ENCODE data around the gene FMN1.

Gene FMN1

DNA sequence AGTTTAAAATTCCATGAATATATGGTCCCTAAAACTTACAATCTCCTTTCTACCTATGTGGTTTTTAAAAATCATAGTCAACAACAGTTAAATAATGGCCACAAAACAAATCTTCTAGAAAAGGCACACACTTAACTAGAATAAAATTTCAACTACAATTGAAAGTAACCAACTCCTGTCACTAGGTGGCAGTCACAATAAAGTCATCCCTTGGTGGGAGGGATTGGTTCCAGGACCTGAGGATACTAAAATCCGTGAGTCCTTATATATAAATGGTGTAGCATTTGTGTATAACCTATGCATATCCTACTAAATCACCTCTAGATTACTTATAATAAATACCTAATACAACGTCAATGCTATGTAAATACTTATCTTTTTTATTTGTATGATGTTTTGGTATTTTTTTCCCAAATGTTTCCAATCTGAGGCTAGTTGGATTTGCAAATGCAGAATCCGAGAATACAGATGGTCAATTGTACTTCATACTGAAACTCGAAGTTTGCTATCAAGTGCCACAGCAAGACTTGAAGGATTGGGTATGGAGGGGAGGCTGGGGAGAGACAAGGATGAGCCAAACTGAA lies 172.6 kb downstream of the FMN1 start:
- no peaks in the 10 kb centered on the region for H3K36me3 ChIP-seq (ENCODE audit: control insufficient read depth in 1 of 2, insufficient read depth in 2 of 2, low read length in 2 of 2)
- peaks cover 0 to 11% of the 10 kb centered on the region in 2 donors for H3K4me1 ChIP-seq (ENCODE audit: control insufficient read depth in 1 of 2, insufficient read depth in 2 of 2, low read length in 2 of 2)
- H3K27ac ChIP-seq (ENCODE audit: low read length), result no peak overlapping the region
- H3K4me3 ChIP-seq (ENCODE audit: low read depth in 1 of 2, low read length in 2 of 2), result no peak overlapping the region
- no peaks in the 10 kb centered on the region for H3K9me3 ChIP-seq (ENCODE audit: control insufficient read depth in 1 of 2, low read length in 2 of 2)
- H3K27me3 ChIP-seq (ENCODE audit: low read depth, low read length), result no peaks in the 10 kb centered on the region

DNA sequence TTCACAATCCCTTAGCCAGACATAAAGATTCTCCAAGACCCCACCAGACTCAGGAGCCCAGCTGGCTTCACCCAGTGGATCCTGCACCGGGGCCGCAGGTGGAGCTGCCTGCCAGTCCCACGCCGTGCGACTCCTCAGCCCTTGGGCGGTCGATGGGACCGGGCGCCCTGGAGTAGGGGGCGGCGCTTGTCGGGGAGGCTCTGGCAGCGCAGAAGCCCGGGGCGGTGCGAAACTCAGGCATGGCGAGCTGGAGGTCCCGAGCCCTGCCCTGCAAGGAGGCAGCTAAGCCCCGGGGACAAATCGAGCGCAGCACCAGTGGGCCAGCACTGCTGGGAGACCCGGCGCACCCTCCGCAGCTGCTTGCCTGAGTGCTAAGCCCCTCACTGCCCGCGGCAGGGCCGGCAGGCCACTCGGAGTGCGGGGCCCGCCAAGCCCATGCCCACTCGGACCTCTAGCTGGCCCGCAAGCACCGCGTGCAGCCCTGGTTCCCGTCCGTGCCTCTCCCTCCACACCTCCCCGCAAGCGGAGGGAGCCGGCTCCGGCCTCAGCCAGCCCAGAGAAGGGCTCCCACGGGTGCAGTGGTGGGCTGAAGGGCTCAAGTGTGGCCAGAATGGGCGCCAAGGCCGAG lies 175.0 kb downstream of the FMN1 start:
- H3K4me1 ChIP-seq (ENCODE audit: control insufficient read depth in 1 of 2, insufficient read depth in 2 of 2, low read length in 2 of 2), result peaks cover 0 to 8% of the 10 kb centered on the region in 2 donors
- H3K27me3 ChIP-seq (ENCODE audit: low read depth, low read length), result no peaks in the 10 kb centered on the region
- no peak overlapping the region for H3K4me3 ChIP-seq (ENCODE audit: low read depth in 1 of 2, low read length in 2 of 2)
- H3K9me3 ChIP-seq (ENCODE audit: control insufficient read depth in 1 of 2, low read length in 2 of 2), result no peaks in the 10 kb centered on the region
- H3K36me3 ChIP-seq (ENCODE audit: control insufficient read depth in 1 of 2, insufficient read depth in 2 of 2, low read length in 2 of 2), result no peaks in the 10 kb centered on the region
- H3K27ac ChIP-seq (ENCODE audit: low read length), result no peak overlapping the region

DNA sequence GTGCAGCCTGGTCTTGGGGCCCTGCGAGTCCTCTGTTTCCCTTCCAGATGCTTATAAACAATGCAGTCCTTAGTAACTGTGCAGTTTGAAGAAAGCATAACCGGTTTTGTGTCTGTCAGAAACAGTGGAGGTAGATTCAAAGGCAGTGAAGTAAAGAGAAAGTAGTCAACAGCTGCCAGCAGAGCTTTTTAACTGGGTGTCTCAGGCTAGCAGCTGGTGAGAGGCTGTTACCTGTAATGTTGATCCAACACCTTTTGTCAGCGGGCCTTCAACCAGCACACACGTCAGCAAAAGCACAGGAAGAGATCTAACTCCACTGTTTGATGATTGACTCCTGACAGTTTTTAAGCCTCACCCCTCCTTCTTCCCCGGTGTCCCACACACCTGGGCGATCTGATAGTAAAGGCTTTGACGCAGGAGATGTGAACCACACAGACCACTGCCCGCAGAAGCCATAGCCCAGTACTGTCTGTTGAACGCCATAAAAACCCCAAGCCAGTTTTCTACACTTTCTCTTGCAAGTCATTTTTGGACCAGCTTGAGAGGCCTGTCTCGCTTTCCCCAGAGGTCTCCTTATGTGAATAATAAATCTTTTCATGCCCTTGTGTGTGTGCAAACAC lies 178.0 kb downstream of the FMN1 start:
- no peaks in the 10 kb centered on the region for H3K9me3 ChIP-seq (ENCODE audit: control insufficient read depth in 1 of 2, low read length in 2 of 2)
- H3K27me3 ChIP-seq (ENCODE audit: low read depth, low read length), result no peaks in the 10 kb centered on the region
- no peaks in the 10 kb centered on the region for H3K36me3 ChIP-seq (ENCODE audit: control insufficient read depth in 1 of 2, insufficient read depth in 2 of 2, low read length in 2 of 2)
- no peak overlapping the region for H3K27ac ChIP-seq (ENCODE audit: low read length)
- no peak overlapping the region for H3K4me3 ChIP-seq (ENCODE audit: low read depth in 1 of 2, low read length in 2 of 2)
- H3K4me1 ChIP-seq (ENCODE audit: control insufficient read depth in 1 of 2, insufficient read depth in 2 of 2, low read length in 2 of 2), result no peaks in the 10 kb centered on the region

DNA sequence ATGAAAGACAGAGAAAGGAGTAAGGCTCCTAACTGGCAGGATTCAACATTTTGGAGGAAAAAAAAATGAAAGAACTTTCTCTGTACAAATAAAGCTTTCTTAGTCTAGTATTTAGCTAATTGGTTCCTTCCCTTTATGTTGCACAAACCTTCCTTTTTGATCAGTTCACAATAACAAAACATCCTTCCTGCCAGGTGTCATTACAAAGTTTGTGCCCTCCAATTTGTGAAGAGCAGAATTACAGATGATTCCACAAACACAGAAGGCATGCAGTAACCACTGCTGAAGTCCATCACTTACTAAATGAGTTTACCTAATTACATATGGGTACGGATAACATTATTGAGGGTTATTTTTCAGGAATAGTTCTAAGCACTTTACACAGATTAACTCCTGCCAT lies 179.9 kb downstream of the FMN1 start:
- Histone ChIP-seq H3K27me3 (ENCODE audit: low read depth, low read length) (no peaks in the 10 kb centered on the region), H3K9me3 (ENCODE audit: control insufficient read depth in 1 of 2, low read length in 2 of 2) (no peaks in the 10 kb centered on the region), H3K36me3 (ENCODE audit: control insufficient read depth in 1 of 2, insufficient read depth in 2 of 2, low read length in 2 of 2) (no peaks in the 10 kb centered on the region), H3K27ac (ENCODE audit: low read length) (no peak overlapping the region), H3K4me1 (ENCODE audit: control insufficient read depth in 1 of 2, insufficient read depth in 2 of 2, low read length in 2 of 2) (no peaks in the 10 kb centered on the region), H3K4me3 (ENCODE audit: low read depth in 1 of 2, low read length in 2 of 2) (no peak overlapping the region)

DNA sequence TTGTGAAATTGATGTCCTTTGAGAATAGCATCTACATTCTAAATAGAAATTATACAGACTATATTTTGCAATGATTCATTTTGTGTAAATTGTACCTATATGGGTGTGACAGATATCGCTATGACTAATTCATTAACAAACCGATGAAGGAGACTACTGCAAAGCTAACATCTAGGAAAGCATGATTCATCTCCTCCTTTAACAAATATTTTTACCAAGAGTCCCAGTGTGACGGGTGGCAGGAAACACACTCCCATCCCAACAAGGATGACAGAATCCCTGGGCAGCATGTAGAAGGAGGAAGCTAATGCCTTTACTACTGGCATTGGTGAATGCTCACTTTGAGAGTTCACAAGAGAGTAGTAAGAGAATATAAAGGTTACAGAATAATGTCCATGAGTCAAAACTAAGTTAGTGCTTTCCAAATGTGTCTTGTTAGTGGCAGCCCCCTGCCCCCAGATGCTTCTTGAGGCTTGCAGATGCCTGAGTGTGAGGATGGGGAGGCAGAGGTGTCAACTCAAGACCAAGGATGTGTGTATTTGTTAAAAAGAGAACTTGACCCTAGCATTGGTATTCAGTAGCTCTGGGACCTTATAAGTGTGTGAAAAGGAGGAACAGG lies 180.6 kb downstream of the FMN1 start:
- Histone ChIP-seq H3K27ac (ENCODE audit: low read length) (no peak overlapping the region), H3K9me3 (ENCODE audit: control insufficient read depth in 1 of 2, low read length in 2 of 2) (no peaks in the 10 kb centered on the region), H3K36me3 (ENCODE audit: control insufficient read depth in 1 of 2, insufficient read depth in 2 of 2, low read length in 2 of 2) (no peaks in the 10 kb centered on the region), H3K27me3 (ENCODE audit: low read depth, low read length) (no peaks in the 10 kb centered on the region), H3K4me1 (ENCODE audit: control insufficient read depth in 1 of 2, insufficient read depth in 2 of 2, low read length in 2 of 2) (no peaks in the 10 kb centered on the region), H3K4me3 (ENCODE audit: low read depth in 1 of 2, low read length in 2 of 2) (no peak overlapping the region)

DNA sequence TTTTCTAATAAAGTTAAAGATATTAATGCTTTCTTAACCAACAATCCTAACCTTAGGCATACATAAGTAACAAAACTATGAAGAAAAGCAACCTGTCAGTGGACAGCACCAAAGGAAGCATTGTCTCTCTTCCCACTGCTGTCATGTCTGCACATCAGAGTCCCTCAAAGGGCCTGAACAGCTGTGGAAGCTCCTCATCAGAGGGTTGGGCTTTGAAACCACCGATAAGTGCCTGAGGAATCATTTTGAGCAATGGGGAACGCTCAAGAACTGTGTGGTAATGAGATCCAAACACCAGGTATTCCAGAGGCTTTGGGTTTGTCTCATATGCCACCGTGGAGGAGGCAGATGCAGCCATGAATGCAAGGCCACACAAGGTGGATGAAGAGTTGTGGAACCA lies 182.5 kb downstream of the FMN1 start:
- Histone ChIP-seq H3K36me3 (ENCODE audit: control insufficient read depth in 1 of 2, insufficient read depth in 2 of 2, low read length in 2 of 2) (no peaks in the 10 kb centered on the region), H3K4me3 (ENCODE audit: low read depth in 1 of 2, low read length in 2 of 2) (no peak overlapping the region), H3K9me3 (ENCODE audit: control insufficient read depth in 1 of 2, low read length in 2 of 2) (no peaks in the 10 kb centered on the region), H3K27me3 (ENCODE audit: low read depth, low read length) (no peaks in the 10 kb centered on the region), H3K4me1 (ENCODE audit: control insufficient read depth in 1 of 2, insufficient read depth in 2 of 2, low read length in 2 of 2) (peaks cover 4 to 5% of the 10 kb centered on the region in 2 donors), H3K27ac (ENCODE audit: low read length) (no peak overlapping the region)

DNA sequence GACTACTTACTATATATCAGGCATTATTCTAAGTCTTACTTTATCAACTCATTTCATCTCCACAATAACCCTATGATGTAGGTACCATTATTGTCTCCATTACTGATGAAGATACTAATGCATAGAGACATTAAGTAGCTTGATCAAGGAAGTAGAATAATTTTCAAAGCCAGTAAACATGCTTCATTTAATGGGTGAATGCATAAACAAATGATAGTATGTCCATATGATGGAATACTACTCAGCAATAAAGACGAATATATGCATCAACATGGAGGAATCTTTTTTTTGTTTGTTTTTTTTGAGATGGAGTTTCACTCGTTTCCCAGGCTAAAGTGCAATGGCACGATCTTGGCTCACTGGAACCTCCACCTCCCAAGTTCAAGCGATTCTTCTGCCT lies 184.9 kb downstream of the FMN1 start:
- H3K4me1 ChIP-seq (ENCODE audit: control insufficient read depth in 1 of 2, insufficient read depth in 2 of 2, low read length in 2 of 2), result peaks cover 4 to 5% of the 10 kb centered on the region in 2 donors
- H3K4me3 ChIP-seq (ENCODE audit: low read depth in 1 of 2, low read length in 2 of 2), result no peak overlapping the region
- no peak overlapping the region for H3K27ac ChIP-seq (ENCODE audit: low read length)
- no peaks in the 10 kb centered on the region for H3K9me3 ChIP-seq (ENCODE audit: control insufficient read depth in 1 of 2, low read length in 2 of 2)
- no peaks in the 10 kb centered on the region for H3K27me3 ChIP-seq (ENCODE audit: low read depth, low read length)
- no peaks in the 10 kb centered on the region for H3K36me3 ChIP-seq (ENCODE audit: control insufficient read depth in 1 of 2, insufficient read depth in 2 of 2, low read length in 2 of 2)

DNA sequence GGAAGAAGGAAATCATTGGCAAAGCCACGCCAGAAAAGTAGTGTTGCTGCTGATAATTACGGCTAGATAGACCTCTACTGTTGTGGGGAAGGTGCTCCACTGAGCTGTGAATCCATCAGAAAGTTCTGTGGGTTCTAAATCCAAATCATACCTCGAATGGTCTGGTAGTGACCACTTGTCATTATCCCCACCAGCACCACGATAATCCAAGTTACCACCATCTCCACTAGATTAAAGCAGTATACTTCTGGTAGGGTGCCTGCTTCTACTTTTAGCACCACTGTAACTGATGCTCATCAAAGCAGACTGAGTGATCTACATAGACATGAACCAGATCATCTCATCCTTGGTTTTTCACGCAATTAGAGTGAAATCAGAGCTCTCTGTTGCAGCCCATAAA lies 185.5 kb downstream of the FMN1 start:
- Histone ChIP-seq H3K4me1 (ENCODE audit: control insufficient read depth in 1 of 2, insufficient read depth in 2 of 2, low read length in 2 of 2) (peaks cover 4 to 5% of the 10 kb centered on the region in 2 donors), H3K4me3 (ENCODE audit: low read depth in 1 of 2, low read length in 2 of 2) (no peak overlapping the region), H3K36me3 (ENCODE audit: control insufficient read depth in 1 of 2, insufficient read depth in 2 of 2, low read length in 2 of 2) (no peaks in the 10 kb centered on the region), H3K27ac (ENCODE audit: low read length) (no peak overlapping the region), H3K27me3 (ENCODE audit: low read depth, low read length) (no peaks in the 10 kb centered on the region), H3K9me3 (ENCODE audit: control insufficient read depth in 1 of 2, low read length in 2 of 2) (no peaks in the 10 kb centered on the region)

DNA sequence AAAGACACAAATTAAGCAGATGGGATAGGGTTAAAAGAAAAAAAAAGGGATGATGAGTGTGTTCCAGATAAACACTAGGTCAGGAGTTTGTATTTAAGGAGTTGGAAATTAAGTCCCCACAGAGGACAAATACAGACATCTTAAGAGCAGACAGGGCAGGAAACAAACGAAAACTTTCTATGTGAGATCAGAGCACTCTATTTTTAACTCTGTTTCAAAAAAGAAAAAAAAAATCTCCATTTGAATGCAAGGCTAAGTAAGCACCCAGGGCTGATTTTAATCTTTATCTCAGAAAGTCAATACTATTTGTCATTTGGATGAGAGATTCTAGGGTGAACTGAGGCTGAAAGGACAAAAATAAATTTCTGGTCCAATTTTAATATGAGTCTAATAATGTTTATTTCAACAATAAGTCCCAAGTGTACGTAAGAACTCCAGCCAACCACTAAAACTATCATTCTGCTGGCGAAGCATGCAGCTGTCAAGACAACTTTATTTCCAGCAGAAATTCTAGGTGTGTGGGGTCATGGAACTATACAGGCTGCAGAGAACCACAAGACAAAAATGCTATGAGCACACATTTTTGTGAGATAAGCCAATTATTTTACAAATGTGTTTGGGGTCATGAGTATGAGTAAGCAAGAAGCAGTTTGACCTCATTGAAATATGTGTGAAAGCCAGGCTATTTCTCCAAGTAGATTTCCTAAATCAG lies 186.1 kb downstream of the FMN1 start:
- H3K4me3 ChIP-seq (ENCODE audit: low read depth in 1 of 2, low read length in 2 of 2), result no peak overlapping the region
- no peaks in the 10 kb centered on the region for H3K9me3 ChIP-seq (ENCODE audit: control insufficient read depth in 1 of 2, low read length in 2 of 2)
- H3K36me3 ChIP-seq (ENCODE audit: control insufficient read depth in 1 of 2, insufficient read depth in 2 of 2, low read length in 2 of 2), result no peaks in the 10 kb centered on the region
- H3K4me1 ChIP-seq (ENCODE audit: control insufficient read depth in 1 of 2, insufficient read depth in 2 of 2, low read length in 2 of 2), result peaks cover 4 to 5% of the 10 kb centered on the region in 2 donors
- no peaks in the 10 kb centered on the region for H3K27me3 ChIP-seq (ENCODE audit: low read depth, low read length)
- no peak overlapping the region for H3K27ac ChIP-seq (ENCODE audit: low read length)

DNA sequence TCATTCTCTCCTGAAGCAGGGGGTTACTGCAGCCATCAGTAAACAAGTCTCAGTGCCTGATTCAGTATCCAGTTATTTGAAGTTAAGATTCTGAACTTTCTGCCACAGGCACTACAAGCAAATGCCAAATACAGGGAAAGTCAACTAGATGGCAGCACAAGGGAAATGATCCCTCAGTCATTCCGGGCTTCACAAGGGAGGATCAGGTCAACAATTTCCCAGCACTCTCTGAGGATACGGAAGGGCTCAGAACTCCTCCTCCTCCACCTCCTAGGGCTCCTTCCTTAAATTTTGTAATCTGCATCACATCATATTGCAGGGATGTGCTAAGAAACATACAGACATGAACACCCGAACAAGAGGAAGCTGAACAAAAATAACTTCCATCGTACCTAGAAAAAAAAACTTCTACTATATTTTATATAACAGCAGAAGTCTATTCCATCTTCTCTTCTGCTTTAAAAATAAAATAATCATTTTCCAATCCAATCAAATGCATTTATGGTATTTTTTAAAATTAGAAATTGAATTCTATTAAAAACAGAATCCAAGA lies 187.1 kb downstream of the FMN1 start:
- Histone ChIP-seq H3K4me1 (ENCODE audit: control insufficient read depth in 1 of 2, insufficient read depth in 2 of 2, low read length in 2 of 2) (peaks cover 4 to 5% of the 10 kb centered on the region in 2 donors), H3K27me3 (ENCODE audit: low read depth, low read length) (no peaks in the 10 kb centered on the region), H3K27ac (ENCODE audit: low read length) (no peak overlapping the region), H3K36me3 (ENCODE audit: control insufficient read depth in 1 of 2, insufficient read depth in 2 of 2, low read length in 2 of 2) (no peaks in the 10 kb centered on the region), H3K4me3 (ENCODE audit: low read depth in 1 of 2, low read length in 2 of 2) (no peak overlapping the region), H3K9me3 (ENCODE audit: control insufficient read depth in 1 of 2, low read length in 2 of 2) (no peaks in the 10 kb centered on the region)

DNA sequence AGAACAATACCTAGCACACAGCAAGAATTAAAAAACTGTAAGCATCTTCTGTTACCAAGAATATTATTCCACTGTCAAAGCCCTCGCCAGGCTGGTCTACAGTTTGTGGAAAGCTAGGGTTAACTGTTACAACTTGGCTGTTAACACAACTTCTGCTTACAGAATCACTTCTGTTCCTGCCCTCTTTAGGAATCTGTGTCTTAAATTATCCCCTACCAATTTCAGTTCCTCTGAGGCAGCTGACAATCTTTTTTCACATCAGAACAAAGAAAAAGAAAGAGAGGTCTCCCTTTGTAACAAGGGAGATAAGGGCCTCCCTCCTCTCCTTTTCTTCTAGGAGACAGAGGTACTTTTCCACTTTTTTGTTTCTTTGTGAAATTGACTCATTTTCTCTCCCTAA lies 188.9 kb downstream of the FMN1 start:
- no peak overlapping the region for H3K27ac ChIP-seq (ENCODE audit: low read length)
- H3K9me3 ChIP-seq (ENCODE audit: control insufficient read depth in 1 of 2, low read length in 2 of 2), result no peaks in the 10 kb centered on the region
- no peaks in the 10 kb centered on the region for H3K36me3 ChIP-seq (ENCODE audit: control insufficient read depth in 1 of 2, insufficient read depth in 2 of 2, low read length in 2 of 2)
- no peaks in the 10 kb centered on the region for H3K27me3 ChIP-seq (ENCODE audit: low read depth, low read length)
- H3K4me1 ChIP-seq (ENCODE audit: control insufficient read depth in 1 of 2, insufficient read depth in 2 of 2, low read length in 2 of 2), result peaks cover 4 to 5% of the 10 kb centered on the region in 2 donors
- H3K4me3 ChIP-seq (ENCODE audit: low read depth in 1 of 2, low read length in 2 of 2), result no peak overlapping the region

Measured in muscle layer of duodenum (tissue), 2 donors.